GM18870 (cell line): Measurements from ENCODE around the gene PNLIPRP1.

Source experiments
- ATAC-seq: cut with Tn5 transposase; IDR thresholded peaks from one replicate; pipeline ENCODE4 v1.9.1; 2021; ENCODE audit warnings: moderate library complexity; ENCODE audit not compliant: unreplicated experiment

Gene PNLIPRP1

DNA sequence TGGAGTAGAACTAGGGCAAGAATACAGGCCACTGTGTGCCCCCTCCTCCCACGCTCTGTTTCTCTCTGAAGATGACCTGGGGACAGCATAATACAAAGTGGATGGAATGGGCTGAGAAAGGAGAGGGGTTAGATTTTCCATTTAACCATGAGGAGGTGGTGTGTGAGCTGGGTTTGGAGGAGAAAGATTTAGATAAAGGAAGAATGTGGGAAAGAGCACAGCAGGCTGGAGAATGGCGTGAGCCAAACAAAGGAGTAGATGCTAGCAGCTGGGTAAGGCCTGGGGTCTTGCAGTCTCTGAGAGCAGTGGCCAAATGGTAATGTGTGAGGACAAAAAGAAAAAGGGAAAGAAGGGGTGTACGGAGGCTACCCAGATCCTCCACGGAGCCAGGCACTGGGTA is 38.6 kb downstream of the PNLIPRP1 start:
- ATAC-seq: no peak

DNA sequence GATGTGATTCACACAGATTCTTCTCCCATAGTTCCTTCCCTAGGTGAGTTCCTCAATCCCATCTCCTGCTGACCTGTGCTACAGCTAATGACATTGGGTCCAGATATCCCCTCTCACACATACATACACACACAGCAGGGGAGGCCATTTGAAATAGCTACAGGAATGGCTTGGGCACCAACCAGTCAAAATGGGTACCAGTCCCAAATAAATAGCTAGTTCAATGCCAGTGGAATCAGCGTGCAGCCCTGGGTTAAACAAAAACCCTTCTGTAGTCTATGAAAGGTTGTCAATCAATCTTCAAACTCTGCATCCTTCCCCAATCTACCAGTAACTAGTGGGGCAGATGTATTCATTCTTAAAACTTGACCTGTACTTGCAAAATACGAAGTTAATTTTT is 39.3 kb downstream of the PNLIPRP1 start:
- ATAC-seq: no peak

DNA sequence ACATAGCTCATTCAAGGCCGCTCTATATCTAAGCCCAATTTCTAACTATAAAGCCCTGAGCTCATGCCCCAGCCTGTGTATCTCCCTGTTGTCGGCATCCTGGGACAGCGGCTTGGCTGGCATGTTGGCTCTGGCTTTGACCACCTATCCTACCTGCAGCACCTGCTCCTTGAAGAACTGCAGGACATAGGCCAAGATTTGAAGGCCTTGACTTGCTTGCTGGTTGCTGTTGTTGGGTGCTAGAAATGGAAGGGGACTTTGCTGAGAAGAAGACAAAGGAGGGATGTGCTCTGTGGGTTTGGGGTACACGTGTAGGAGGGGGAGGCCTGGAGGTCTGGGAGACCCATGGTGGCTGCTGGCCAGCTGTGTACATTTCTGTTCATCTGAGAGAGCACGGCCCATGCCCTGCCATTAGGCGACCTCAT is 41.1 kb downstream of the PNLIPRP1 start:
- no peak for ATAC-seq

DNA sequence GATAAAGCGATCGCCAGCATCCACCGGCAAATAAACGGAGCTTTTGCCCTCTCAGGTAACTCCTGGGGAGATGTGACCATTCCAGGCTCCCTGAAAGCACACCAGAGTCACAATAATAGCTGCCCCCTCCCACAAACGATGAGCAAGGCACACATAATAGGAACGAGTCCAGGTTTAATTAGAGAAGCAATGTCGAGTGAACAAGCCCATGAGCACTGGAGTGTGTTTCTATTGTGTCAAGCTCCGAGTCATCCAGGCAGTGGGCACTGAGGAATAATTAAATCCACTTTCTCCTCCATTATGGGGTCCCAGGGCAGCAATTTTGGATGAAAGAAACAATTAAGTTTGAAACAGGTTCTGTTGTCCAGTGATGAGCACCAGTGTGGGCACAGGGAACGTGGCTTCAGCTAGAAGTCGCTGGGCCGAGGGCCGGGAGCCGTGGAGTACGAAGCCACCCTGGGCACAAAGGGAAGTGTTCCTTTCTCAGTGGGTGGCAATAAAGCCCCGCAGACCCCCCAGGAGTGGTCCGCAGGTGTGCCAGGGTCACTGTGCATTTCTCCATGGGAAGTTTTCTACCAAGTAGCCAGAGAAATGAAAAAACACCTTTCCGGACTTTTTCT is 41.9 kb downstream of the PNLIPRP1 start:
- ATAC-seq: no peak

DNA sequence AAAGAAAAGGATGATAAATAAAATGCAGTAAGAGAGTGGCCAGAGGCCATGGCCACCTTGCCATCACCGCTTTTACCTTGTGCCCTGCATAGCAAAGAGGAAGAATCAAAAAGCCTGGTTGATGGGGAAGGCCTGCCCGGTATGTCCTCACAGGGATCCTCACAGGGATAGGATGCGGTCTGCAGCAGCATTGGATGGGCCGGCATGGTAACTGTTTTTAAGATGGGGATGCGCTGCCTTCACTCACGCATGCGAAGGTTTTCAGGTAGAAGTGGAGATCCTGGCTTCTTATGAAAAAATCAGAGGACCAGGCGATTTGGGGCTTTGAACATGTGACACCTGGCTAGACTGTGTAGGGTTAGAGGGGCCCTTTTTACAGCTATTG is 42.4 kb downstream of the PNLIPRP1 start:
- ATAC-seq: no peak

DNA sequence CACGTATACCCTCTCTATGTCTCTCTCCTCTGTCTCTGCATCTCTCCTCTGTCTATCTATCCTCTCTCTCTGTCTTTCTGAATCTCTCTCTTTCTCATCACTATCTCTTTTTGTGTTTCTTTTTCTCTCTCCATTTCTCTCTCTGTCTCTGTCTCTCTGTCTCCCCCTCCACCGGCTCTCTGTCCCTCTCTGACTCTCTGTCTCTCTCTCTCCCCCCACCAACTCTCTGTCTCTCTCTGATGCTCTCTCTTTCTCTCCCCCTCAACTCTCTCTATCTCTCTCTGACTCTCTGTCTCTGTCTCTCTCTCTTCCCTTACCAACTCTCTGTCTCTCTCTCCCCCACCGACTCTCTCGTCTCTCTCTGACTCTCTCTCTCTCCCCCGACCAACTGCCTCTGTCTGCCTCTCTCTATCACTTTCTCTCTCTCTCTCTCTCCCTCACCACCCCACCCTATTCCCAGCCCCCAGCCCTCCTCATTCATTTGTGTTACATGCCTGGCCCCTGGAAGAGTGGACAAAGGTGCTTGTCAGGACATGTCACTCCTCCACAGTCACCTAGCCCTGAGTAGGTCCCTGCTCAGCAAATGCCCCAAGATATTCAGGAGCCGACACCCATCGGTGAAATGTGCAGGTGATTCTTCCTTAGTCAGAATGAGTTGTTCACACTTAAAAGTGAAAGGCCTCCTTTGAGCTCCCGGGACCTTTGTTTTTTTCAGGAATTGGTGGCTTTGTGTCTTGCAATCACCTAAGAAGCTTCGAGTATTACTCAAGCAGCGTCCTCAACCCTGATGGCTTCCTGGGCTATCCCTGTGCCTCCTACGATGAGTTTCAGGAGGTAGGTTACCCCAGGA is 43.6 kb downstream of the PNLIPRP1 start:
- ATAC-seq: no peak

DNA sequence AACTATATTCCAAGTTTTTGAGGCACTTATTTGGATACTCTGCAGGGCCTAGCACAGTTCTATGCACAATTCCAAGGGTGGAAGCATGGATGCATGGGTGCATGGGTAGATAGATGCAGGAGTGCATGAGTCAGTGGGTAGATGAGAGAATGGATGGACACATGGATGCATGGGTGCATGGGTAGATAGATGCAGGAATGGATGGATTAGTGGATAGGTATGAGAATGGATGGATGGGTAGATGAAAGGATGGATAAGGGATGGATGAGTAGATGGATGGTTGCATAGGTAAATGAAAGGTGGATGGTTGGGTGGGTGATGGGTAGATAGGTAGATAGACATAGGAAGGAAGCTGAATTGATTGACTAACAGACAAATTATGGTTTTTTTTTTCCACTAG is 45.6 kb downstream of the PNLIPRP1 start:
- no peak for ATAC-seq

DNA sequence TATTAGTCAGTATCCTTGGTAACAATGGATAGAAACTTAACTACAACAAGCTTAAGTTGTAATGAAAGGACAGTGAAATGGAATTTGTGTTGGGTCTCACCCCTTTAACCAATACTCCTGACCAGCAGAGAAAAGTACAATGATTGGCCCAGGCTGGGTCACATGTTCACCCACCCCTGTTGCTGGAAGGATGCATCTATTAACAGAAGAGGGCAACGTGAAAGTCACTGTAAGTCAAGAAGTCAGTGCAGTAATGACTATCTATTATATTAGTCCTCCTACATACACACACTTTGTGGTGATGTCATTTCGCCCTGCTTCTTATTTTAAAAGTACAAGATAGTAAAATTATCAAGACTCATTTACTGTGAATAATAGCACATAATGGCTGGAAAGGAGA is 46.2 kb downstream of the PNLIPRP1 start:
- no peak for ATAC-seq

DNA sequence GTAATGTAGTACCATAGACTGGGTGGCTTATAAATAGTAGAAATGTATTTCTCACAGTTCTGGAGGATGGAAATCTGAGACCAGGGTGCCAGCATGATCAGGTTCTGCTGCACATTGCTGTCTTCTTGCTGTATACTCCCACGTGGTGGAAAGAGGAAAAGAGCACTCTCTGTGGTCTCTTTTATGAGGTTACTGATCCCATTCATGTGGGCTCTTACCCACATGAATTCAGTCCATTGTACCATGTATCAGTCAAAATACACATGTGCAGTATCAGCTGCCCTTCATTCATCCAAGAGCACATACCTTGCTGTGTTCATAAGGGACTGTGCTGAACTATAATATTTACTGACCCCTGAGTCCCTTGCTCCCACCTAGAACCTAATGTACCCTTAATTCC is 47.1 kb downstream of the PNLIPRP1 start:
- no peak for ATAC-seq

DNA sequence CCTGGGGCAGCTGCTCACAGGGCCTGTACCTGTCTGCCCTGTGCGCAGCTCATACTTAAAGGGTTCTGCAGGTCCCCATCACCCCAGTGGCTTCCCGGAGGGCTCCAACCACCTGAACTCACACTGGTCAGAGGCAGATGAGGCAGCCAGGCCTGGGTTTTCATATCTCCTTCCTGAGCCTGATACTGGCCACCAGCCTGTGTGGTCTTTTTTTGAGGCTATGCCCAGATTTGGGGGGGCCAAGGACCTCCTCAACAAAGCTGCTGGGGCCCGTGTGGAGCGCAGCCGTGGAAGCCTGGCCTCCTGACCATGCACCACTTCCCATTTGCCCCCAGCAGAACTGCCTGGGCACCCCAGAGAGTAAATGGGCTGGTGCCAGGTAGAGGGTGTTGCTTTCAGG is 55.7 kb downstream of the PNLIPRP1 start:
- no peak for ATAC-seq

DNA sequence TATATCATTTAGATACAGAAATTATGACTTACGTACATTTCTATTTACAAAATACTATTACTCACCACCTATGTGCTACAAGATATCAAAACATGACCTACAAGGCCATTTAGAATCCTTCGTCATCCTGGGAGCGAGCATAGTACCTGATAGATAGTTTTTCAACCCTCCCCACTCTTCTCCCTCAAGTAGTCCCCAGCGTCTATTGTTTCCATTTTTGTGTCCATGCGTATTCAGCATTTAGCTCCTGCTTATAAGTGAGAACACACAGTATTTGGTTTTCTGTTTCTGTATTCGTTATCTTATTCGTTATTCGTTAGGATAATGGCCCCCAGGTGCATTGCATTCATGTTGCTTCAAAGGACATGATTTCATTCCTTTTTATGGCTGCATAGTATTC is 58.1 kb downstream of the PNLIPRP1 start:
- ATAC-seq: no peak

DNA sequence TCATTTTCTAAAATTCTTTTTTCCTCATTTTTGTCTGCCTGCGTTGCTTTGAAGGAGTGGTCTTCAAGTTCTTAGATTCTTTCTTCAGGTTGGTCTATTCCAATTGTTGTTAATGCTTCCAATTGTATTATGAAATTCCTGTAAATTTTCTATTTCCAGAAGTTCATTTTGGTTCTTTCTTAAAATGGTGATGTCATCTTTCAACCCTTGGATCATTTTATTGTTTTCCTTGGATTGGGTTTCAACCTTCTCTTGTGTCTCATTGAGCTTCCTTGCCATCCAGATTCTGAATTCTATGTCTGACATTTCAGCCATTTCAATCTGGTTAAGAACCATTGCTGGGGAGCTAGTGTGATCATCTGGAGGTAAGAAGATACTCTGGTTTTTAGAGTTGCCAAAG is 63.1 kb downstream of the PNLIPRP1 start:
- ATAC-seq: no peak

DNA sequence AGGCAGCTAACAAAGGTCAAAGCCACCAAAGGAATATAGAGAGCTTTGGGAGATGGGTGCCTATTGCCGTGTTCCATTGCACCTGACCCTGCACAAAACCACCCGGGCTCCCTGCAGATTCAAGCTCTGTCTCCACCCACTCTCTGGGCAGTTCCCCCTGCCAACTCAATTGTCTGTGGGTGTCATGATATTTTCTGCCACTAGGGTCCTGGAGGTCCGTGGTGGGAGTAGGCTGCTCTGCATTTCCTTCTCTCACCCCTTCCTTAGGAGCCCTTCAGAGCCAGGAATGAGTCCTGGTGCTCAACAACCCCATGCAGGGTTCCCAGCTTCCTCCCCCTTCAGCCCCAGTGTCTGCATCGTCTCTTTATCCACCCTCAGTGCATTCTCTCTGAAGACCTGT is 64.1 kb downstream of the PNLIPRP1 start:
- ATAC-seq: no peak

DNA sequence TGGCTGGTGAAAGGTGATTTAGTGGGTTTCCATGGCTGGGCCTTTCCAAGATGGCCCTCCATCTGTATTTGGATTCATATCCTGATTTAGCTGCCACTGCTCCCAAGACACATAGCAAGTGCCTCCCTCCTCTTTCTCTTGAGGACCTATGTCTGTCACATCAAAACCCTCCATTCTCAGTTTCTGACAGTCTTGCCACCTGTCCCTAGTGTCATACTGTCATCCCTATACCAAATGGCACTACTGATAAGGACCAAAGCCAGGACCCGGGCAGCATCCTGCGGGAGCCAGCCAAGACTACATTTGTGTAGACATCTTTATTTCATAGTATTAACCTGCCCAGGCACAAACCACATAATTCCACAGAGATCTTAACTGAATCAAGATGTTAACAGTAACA is 64.8 kb downstream of the PNLIPRP1 start:
- ATAC-seq: no peak

DNA sequence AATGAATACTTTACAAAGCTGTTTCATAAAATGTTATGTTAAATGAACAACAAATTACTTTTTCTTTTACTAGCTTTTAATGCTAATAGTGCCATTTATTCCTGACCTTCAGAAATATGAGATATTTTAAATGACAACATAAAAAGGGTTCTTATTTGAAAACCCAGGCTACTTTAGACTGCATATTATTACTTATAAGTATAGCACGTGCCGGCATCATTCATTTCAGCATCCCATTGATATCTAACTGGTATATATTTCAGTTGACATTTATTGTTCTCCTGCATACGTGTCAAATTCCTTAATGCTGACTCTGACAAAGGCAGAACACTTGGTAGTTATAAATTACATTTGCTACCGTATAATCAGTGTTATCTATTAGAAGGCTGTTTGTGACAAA is 65.3 kb downstream of the PNLIPRP1 start:
- no peak for ATAC-seq

DNA sequence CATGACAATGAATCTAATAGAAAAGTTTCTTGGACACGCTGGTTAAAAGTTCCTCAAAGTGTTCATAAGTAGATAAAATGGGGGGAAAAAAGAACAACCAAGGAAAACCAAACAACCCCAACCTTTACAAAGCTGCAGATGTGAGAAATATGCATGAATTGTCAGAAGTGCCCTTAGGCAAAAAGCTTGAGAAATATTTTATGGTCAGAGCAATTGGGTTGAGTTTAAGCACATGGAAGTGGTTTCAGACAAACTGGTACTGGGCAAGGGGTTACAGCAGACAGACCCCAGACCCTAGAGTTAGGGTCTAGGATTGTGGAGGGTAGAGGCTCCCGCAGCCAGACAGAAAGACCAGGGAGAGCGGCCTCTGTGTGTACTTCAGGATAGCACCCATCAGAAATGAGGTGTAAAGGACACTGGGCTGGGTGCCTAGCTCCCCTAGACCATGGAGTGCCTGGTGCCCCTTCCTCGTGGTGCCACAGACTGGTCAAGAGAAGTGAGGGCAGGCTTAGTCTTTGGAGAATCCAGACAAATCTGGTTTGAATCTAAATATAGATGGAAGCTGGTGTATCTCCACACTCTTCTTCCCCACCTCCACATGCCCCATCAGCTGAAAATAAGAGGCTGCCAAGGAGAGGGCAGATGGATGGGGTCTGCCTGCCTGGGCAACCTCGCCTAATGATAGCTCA is 67.2 kb downstream of the PNLIPRP1 start:
- no peak for ATAC-seq
